Panc1 (cell line): ENCODE results near the gene MPV17. TPM values are rescaled to one million over a fixed set of nuclear protein-coding genes. Genes with fewer than 3 reads are reported as not detected.
"Not testable (repeated sequence)": the region's sequence is repeated elsewhere in the genome, so short reads cannot be mapped to it uniquely, and the experiment has no call there.

Experiments used
- ATAC-seq: fragments of 200-7000 bp; cut with Tn5 transposase; 2 replicates; pipeline ENCODE4 v1.9.1; 2020; ENCODE audit warnings: mild to moderate bottlenecking, moderate library complexity
- BruUV-seq: library from RNA; stranded (reverse); fragments of 400-500 nt; replicated peaks from 2 replicates; lab custom pipeline; 2021; lab: Mats Ljungman, UMichigan
- CTCF ChIA-PET: fragments of 300-600 bp; sonication (Branson Sonifier 250); formaldehyde crosslinking; loops from one replicate; lab custom pipeline; 2022; ENCODE audit warnings: antibody characterized with exemption; lab: Charles Lee
- POLR2A ChIA-PET: fragments of 300-600 bp; sonication (Branson Sonifier 250); formaldehyde crosslinking; loops from one replicate; lab custom pipeline; 2022; ENCODE audit warnings: antibody characterized with exemption; lab: Charles Lee
- DNase-seq: peaks from one replicate; pipeline ENCODE4 v3.0.0-alpha.2; 2010; ENCODE audit warnings: low read depth, low spot score
- H3K27ac ChIP-seq: 2 replicates; pipeline ENCODE4 v1.5.1; 2011; ENCODE audit warnings: mild to moderate bottlenecking, low read length, inconsistent platforms
- H3K27me3 ChIP-seq: fragments of 200-500 bp; sonication (Bioruptor generic); 2 replicates; pipeline ENCODE4 v1.6.0; 2014; ENCODE audit warnings: low read length, inconsistent platforms; ENCODE audit not compliant: control insufficient read depth, insufficient read depth
- H3K36me3 ChIP-seq: fragments of 200-500 bp; sonication (Bioruptor generic); 2 replicates; pipeline ENCODE4 v1.5.1; 2014; ENCODE audit warnings: inconsistent platforms, mild to moderate bottlenecking, low read length, moderate library complexity; ENCODE audit not compliant: control insufficient read depth, insufficient read depth
- H3K4me1 ChIP-seq: 2 replicates; pipeline ENCODE4 v1.5.1; 2011; ENCODE audit warnings: inconsistent platforms, mild to moderate bottlenecking, low read length, moderate library complexity; ENCODE audit not compliant: control insufficient read depth, insufficient read depth
- H3K4me3 ChIP-seq, 2 experiments: 2 replicates each; pipeline ENCODE4 v1.5.1; 2011 to 2012; ENCODE audit warnings: low read depth in 2 of 2, low read length in 2 of 2, mild to moderate bottlenecking in 2 of 2, inconsistent platforms in 1 of 2, moderate library complexity in 1 of 2
- H3K9me3 ChIP-seq: fragments of 200-500 bp; sonication (Bioruptor generic); 2 replicates; pipeline ENCODE4 v1.5.1; 2014; ENCODE audit warnings: low read depth, mild to moderate bottlenecking, inconsistent platforms, low read length, moderate library complexity; ENCODE audit not compliant: control insufficient read depth, insufficient read depth
- SIN3A ChIP-seq: IDR thresholded peaks from 2 replicates; pipeline ENCODE4 v1.6.1; 2012; ENCODE audit warnings: low read depth, mild to moderate bottlenecking, low read length, moderate library complexity, borderline replicate concordance; ENCODE audit not compliant: insufficient read depth
- TCF7L2 ChIP-seq: IDR thresholded peaks from 2 replicates; pipeline ENCODE4 v1.6.1; 2011; ENCODE audit warnings: mild to moderate bottlenecking, low read depth, low read length, inconsistent platforms
- in situ Hi-C: cut with HindIII; loops from 2 replicates; pipeline ENCODE4 v1.10.0; 2016; ENCODE audit warnings: low sequenced_read_pairs, low pct_unique_long_range_greater_than_20kb
- intact Hi-C: fragments of 100-400 bp; cut with micrococcal nuclease; formaldehyde crosslinking; loops from one replicate; pipeline ENCODE4 v1.10.0; 2022; ENCODE audit not compliant: unreplicated experiment
- total RNA-seq: library from RNA; stranded (reverse); gene quantifications from one replicate; pipeline ENCODE4 v1.2.1, GENCODE V29; 2021; ENCODE audit not compliant: unreplicated experiment
- TF ChIP-seq, protein P1 (sequence below), 2 experiments: IDR thresholded peaks; 2 replicates each; pipeline ENCODE4 v1.6.1; 2011 to 2012; ENCODE audit warnings: low read depth in 2 of 2, control low read depth in 1 of 2, low read length in 1 of 2, mild to moderate bottlenecking in 1 of 2, moderate library complexity in 1 of 2; ENCODE audit not compliant: insufficient read depth in 1 of 2

The MPV17 gene
- total RNA-seq, 1 experiment from 2014 or later, result 89.5 TPM

- Histone ChIP-seq H3K27me3 (peaks cover 7% of the 10 kb centered on the region; the same call in 1 of the 2 replicates), H3K4me1 (no peaks in the 10 kb centered on the region), H3K36me3 (no peaks in the 10 kb centered on the region), H3K9me3 (no peaks in the 10 kb centered on the region), H3K4me3 (no peak overlapping the region), H3K27ac (no peak overlapping the region)
- DNase-seq, result no peak
- in situ Hi-C loops (no loop called here), intact Hi-C loops (no loop called here)
- ChIA-PET CTCF (interaction anchor here (0.7 to 1.0 kb wide), 2 partner anchors 10 to 96 kb away, joined by 3 read pairs; no protein-coding TSS in a partner anchor), POLR2A (no interaction called here)
- no peak for ATAC-seq
- no peak for TF ChIP-seq SIN3A
- TF ChIP-seq TCF7L2, result no peak
- TF ChIP-seq, protein P1, sequence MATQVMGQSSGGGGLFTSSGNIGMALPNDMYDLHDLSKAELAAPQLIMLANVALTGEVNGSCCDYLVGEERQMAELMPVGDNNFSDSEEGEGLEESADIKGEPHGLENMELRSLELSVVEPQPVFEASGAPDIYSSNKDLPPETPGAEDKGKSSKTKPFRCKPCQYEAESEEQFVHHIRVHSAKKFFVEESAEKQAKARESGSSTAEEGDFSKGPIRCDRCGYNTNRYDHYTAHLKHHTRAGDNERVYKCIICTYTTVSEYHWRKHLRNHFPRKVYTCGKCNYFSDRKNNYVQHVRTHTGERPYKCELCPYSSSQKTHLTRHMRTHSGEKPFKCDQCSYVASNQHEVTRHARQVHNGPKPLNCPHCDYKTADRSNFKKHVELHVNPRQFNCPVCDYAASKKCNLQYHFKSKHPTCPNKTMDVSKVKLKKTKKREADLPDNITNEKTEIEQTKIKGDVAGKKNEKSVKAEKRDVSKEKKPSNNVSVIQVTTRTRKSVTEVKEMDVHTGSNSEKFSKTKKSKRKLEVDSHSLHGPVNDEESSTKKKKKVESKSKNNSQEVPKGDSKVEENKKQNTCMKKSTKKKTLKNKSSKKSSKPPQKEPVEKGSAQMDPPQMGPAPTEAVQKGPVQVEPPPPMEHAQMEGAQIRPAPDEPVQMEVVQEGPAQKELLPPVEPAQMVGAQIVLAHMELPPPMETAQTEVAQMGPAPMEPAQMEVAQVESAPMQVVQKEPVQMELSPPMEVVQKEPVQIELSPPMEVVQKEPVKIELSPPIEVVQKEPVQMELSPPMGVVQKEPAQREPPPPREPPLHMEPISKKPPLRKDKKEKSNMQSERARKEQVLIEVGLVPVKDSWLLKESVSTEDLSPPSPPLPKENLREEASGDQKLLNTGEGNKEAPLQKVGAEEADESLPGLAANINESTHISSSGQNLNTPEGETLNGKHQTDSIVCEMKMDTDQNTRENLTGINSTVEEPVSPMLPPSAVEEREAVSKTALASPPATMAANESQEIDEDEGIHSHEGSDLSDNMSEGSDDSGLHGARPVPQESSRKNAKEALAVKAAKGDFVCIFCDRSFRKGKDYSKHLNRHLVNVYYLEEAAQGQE (IDR thresholded peaks at IDR 0.05; ENCODE audit: insufficient read depth in 1 of 2, low read depth in 2 of 2, low read length in 1 of 2), result no peak
- no TSS peak for BruUV-seq
Observed at GRCh38 chr2:27270131-27270530, 52.8 kb downstream of the MPV17 start.

DNA sequence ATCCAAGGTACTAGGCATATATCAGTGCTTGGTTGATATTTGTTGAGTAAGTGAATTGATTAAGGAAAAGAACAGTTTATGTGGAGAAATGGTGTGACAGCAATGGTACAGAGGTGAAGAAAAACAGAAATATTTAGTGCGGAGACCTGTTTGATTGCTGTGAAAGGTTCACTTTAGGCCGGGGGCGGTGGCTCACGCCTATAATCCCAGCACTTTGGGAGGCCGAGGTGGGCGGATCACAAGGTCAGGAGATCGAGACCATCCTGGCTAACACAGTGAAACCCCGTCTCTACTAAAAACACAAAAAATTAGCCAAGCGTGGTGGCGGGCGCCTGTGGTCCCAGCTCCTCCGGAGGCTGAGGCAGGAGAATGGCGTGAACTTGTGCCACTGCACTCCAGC is 54.6 kb downstream of the MPV17 start:
- H3K27ac ChIP-seq, DNase-seq, ATAC-seq, in situ Hi-C loops, H3K4me3 ChIP-seq, POLR2A ChIA-PET, H3K9me3 ChIP-seq, BruUV-seq, H3K36me3 ChIP-seq, H3K4me1 ChIP-seq, CTCF ChIA-PET, intact Hi-C loops: not testable (repeated sequence)
- H3K27me3 ChIP-seq, result peaks cover 17% of the 10 kb centered on the region

- no peak for TF ChIP-seq TCF7L2
- TF ChIP-seq SIN3A, result no peak
- TF ChIP-seq, protein P1 (IDR thresholded peaks at IDR 0.05; ENCODE audit: insufficient read depth in 1 of 2, low read depth in 2 of 2, low read length in 1 of 2), result no peak
- Histone ChIP-seq H3K27me3 (peaks cover 29% of the 10 kb centered on the region), H3K4me3 (no peak overlapping the region), H3K36me3 (no peaks in the 10 kb centered on the region), H3K4me1 (peaks cover 7% of the 10 kb centered on the region), H3K27ac (no peak overlapping the region), H3K9me3 (no peaks in the 10 kb centered on the region)
- intact Hi-C loops (no loop called here), in situ Hi-C loops (no loop called here)
- no peak for ATAC-seq
- POLR2A ChIA-PET, result no interaction called here
- BruUV-seq, result no TSS peak
- no peak for DNase-seq
- CTCF ChIA-PET, result interaction anchor here (0.6 to 2.0 kb wide), 2 partner anchors 14 to 18 kb away, joined by 4 read pairs; no protein-coding TSS in a partner anchor
Observed at GRCh38 chr2:27265536-27265870, 57.4 kb downstream of the MPV17 start.
